GM12878 (cell line): ENCODE data around the gene NCKIPSD. TPM values are rescaled to one million over a fixed set of nuclear protein-coding genes. Genes with fewer than 3 reads are reported as not detected.

Experiments used
- BCL3 ChIP-seq: IDR thresholded peaks from 2 replicates; pipeline ENCODE4 v1.6.1; 2011; ENCODE audit warnings: borderline replicate concordance, low read depth, mild to moderate bottlenecking, moderate library complexity, low read length; ENCODE audit not compliant: insufficient read depth, poor library complexity, severe bottlenecking
- CREB1 ChIP-seq: IDR thresholded peaks from 2 replicates; pipeline ENCODE4 v1.6.1; 2012; ENCODE audit warnings: low read depth, mild to moderate bottlenecking, inconsistent platforms
- E4F1 ChIP-seq: fragments of 450-650 bp; IDR thresholded peaks from 2 replicates; pipeline ENCODE4 v1.6.1; 2018; ENCODE audit warnings: borderline replicate concordance, mild to moderate bottlenecking; ENCODE audit not compliant: partially characterized antibody
- EGR1 ChIP-seq, 2 experiments: IDR thresholded peaks; 1 replicate in 1 of 2; 2 replicates in 1 of 2; pipeline ENCODE4 v1.6.1; 2011 to 2012; ENCODE audit warnings: low read depth in 2 of 2, low read length in 2 of 2, borderline replicate concordance in 1 of 2, mild to moderate bottlenecking in 1 of 2, moderate library complexity in 1 of 2
- HCFC1 ChIP-seq: fragments of 150-350 bp; IDR thresholded peaks from 2 replicates; pipeline ENCODE4 v1.6.1; 2014; ENCODE audit warnings: low read length
- HSF1 ChIP-seq: fragments of 150-350 bp; IDR thresholded peaks from 2 replicates; pipeline ENCODE4 v1.6.1; 2014; ENCODE audit warnings: mild to moderate bottlenecking, low read depth, low read length
- IKZF1 ChIP-seq: fragments of 450-650 bp; conservative IDR thresholded peaks from 2 replicates; pipeline ENCODE4 v1.6.1; 2017; ENCODE audit warnings: antibody characterized with exemption, mild to moderate bottlenecking
- IKZF2 ChIP-seq, 2 experiments: fragments of 450-650 bp; IDR thresholded peaks; 2 replicates each; pipeline ENCODE4 v1.6.1; 2017; ENCODE audit warnings: mild to moderate bottlenecking in 2 of 2, moderate library complexity in 2 of 2
- MTA2 ChIP-seq: fragments of 450-650 bp; IDR thresholded peaks from 2 replicates; pipeline ENCODE4 v1.6.1; 2016; ENCODE audit warnings: low read depth, mild to moderate bottlenecking, moderate library complexity
- MTA3 ChIP-seq: IDR thresholded peaks from 2 replicates; pipeline ENCODE4 v1.6.1; 2012; ENCODE audit warnings: low read length, inconsistent platforms, borderline replicate concordance
- NFXL1 ChIP-seq: fragments of 450-650 bp; IDR thresholded peaks from 2 replicates; pipeline ENCODE4 v1.6.1; 2017; ENCODE audit warnings: antibody characterized with exemption, mild to moderate bottlenecking, borderline replicate concordance
- NRF1 ChIP-seq: conservative IDR thresholded peaks from 2 replicates; pipeline ENCODE4 v1.6.1; 2011; ENCODE audit warnings: mild to moderate bottlenecking, low read depth, low read length, improper control_type of control experiment
- SMAD1 ChIP-seq: fragments of 450-650 bp; IDR thresholded peaks from 2 replicates; pipeline ENCODE4 v1.6.1; 2018; ENCODE audit warnings: mild to moderate bottlenecking, low read depth; ENCODE audit not compliant: partially characterized antibody
- SMARCA5 ChIP-seq: fragments of 450-650 bp; IDR thresholded peaks from 2 replicates; pipeline ENCODE4 v1.6.1; 2017; ENCODE audit warnings: mild to moderate bottlenecking
- SPI1 ChIP-seq: IDR thresholded peaks from 2 replicates; pipeline ENCODE4 v1.6.1; 2011; ENCODE audit warnings: low read depth, mild to moderate bottlenecking, low read length, moderate library complexity, borderline replicate concordance; ENCODE audit not compliant: insufficient read depth
- SREBF2 ChIP-seq: IDR thresholded peaks from 2 replicates; pipeline ENCODE4 v1.6.1; 2012; ENCODE audit warnings: mild to moderate bottlenecking, low read length
- ZBTB11 ChIP-seq: fragments of 450-650 bp; formaldehyde crosslinking; IDR thresholded peaks from 2 replicates; pipeline ENCODE4 v1.5.0; 2022; ENCODE audit warnings: mild to moderate bottlenecking, missing genetic modification characterization
- ZBTB33 ChIP-seq: fragments of 450-650 bp; IDR thresholded peaks from 2 replicates; pipeline ENCODE4 v1.6.1; 2017; ENCODE audit warnings: mild to moderate bottlenecking
- polyA plus RNA-seq, 11 experiments: library from polyadenylated mRNA; depleted of rRNA in 4 of 11; unstranded in 6 of 11; stranded (reverse) in 5 of 11; fragments of >200 nt; fragmentation: Nextera tagmentation in 4 of 11; fragmentation: Illumina TruSeq in 1 of 11; extraction: Ambion mirVana in 4 of 11; extraction: Trizol in 1 of 11; gene quantifications; 1 replicate in 1 of 11; 2 replicates in 10 of 11; pipeline versions ENCODE4 v1.2.1 to v1.2.3, GENCODE V29; 2011 to 2016; ENCODE audit warnings: inconsistent platforms in 2 of 11, missing spikeins in 2 of 11, low read depth in 1 of 11
- total RNA-seq, 4 experiments: library from RNA; depleted of rRNA in 3 of 4; stranded (reverse); fragments of >200 nt in 3 of 4; fragmentation: Illumina TruSeq in 1 of 4; extraction: Trizol in 1 of 4; gene quantifications; 2 replicates each; pipeline versions ENCODE4 v1.2.1 to v1.2.3, GENCODE V29; 2013 to 2021

NCKIPSD gene
- total and polyA plus RNA-seq, 10 of the 15 experiments (the other 5 are each of a cell fraction or from before 2014, with no cell fraction given), result 0.93 to 31.6 (median 15.2) TPM

GRCh38 chr3:48684480-48685143, 1.1 kb downstream of the NCKIPSD start (continued):
- no peak for TF ChIP-seq HSF1
- no peak for TF ChIP-seq ZBTB33
- no peak for TF ChIP-seq BCL3
- TF ChIP-seq IKZF1, result peak; percentile 80
- no peak for TF ChIP-seq NFXL1
- TF ChIP-seq SMARCA5, result 0 out of 2 replicates have a peak, but pooled peaks have one; percentile 31
- TF ChIP-seq MTA3, result no peak
- TF ChIP-seq IKZF2 (IDR thresholded peaks at IDR 0.05), result peak; percentile 67 to 78
- no peak for TF ChIP-seq CREB1
- no peak for TF ChIP-seq NRF1
- TF ChIP-seq SREBF2, result no peak
- TF ChIP-seq E4F1, result no peak
- peak; percentile 85 for TF ChIP-seq SPI1
- no peak for TF ChIP-seq HCFC1
- TF ChIP-seq EGR1 (IDR thresholded peaks at IDR 0.05; ENCODE audit: borderline replicate concordance in 1 of 2, low read depth in 2 of 2, low read length in 2 of 2), result peak in 1 of 2 experiments; percentile 38; a peak in 1 of 3 replicates
- TF ChIP-seq SMAD1, result no peak
- no peak for TF ChIP-seq ZBTB11 (CRISPR knock-in tag)
- TF ChIP-seq MTA2, result 0 out of 2 replicates have a peak, but pooled peaks have one; percentile 11
